ENCODE data around the gene GRB7.
A peak's percentile ranks its signal among the peaks of the same experiment; 100 is the strongest.

The GRB7 gene

DNA sequence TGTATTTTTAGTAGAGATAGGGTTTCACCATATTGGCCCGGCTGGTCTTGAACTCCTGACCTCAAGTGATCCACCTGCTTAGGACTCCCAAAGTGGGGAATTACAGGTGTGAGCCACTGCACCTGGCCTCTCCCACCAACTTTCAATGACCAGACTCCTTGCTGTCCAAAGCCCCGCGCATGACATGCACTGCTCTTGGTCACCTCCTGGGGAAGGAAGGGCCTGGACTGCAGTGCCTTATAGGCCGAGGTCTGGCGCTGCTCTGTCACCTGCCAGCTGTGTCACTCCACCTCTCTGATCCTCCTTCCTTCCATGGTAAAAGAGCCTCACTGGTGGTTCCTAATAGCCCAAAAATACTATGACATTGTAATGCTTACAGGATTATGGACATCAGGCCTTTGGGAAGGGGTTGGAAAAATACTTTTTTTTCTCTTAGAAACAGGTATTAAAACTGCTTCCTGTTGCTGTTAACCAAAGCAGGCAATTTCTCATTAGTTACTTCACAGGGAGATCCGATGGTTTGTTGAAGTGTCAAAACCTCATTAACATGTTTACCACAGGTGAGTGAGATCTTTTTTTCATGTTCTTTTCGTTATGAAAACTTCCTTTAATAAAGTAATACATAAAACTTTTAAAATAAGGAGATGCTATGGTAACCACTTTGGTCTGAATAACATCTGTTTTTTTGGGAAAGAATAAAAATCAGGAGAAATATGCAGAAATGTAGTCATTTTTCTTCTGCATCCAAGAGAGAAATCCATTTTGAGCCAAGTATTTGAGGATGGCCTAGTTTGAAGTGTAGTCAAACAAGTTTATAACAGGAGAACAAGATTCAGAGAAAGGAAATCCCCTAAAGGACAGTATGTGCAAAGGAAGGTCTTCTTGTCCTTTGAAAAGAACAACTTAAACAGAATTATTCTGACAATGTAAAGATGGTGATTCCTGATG, 35.5 kb downstream of the GRB7 start:
- no peak for DNase-seq (ENCODE audit: low read depth)

DNA sequence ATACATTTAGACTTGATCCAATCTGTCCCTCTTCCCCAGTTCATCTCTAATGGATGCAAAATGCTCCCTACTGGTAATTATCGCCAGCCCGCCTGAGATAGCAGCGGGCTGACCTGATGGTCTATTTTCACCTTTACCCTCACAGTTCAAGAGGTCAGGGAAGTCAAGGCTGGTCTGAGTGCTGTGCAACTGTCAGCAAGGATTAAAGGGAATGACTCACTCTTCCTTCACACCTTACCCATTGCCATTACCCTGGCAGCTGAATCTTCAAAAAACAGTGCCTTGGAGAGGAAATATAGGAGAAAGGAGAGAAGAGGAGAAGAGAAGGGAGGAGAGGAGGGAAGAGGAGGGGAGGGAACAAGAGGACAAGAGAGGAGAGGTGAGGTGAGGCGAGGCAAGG, 36.3 kb downstream of the GRB7 start:
- no peak for DNase-seq (ENCODE audit: low read depth)

DNA sequence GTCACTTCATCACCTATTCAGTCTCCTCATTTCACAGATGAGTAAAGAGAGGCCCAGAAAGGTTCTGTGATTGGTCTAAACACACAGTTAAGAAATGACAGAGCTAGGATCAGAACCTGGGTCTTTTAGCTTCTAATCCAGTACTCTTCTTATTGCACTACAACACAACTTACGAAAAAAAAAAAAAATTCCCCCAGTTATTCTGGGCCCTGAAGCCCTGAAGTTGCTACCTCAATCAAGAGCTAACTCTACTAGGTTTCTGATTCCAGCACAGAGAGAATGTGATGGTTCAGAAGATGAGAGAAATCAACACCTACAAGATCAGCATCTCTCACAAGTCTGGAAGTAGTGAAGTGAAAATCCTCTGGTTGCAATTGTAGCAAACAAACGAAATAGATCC, 37.3 kb downstream of the GRB7 start:
- no peak for DNase-seq (ENCODE audit: low read depth)

DNA sequence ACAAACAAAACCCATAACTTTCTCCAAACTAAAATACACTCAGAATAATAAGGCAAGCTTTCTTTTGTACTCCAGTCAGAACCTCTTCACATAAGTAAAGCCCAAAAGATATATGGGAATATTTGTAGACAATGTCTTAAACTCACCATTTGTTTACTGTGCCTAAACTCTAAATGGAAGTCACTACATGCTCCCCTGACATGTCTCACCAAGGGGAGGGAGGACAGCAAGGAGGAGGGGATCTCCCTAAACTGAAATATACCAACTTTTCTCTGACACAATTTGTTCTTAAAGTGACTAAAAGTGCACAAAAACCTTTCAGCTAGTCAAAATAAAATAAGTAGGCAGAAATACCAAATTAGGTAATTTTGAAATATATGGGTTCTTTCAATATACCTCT, 38.5 kb downstream of the GRB7 start:
- DNase-seq (ENCODE audit: low read depth), result no peak

DNA sequence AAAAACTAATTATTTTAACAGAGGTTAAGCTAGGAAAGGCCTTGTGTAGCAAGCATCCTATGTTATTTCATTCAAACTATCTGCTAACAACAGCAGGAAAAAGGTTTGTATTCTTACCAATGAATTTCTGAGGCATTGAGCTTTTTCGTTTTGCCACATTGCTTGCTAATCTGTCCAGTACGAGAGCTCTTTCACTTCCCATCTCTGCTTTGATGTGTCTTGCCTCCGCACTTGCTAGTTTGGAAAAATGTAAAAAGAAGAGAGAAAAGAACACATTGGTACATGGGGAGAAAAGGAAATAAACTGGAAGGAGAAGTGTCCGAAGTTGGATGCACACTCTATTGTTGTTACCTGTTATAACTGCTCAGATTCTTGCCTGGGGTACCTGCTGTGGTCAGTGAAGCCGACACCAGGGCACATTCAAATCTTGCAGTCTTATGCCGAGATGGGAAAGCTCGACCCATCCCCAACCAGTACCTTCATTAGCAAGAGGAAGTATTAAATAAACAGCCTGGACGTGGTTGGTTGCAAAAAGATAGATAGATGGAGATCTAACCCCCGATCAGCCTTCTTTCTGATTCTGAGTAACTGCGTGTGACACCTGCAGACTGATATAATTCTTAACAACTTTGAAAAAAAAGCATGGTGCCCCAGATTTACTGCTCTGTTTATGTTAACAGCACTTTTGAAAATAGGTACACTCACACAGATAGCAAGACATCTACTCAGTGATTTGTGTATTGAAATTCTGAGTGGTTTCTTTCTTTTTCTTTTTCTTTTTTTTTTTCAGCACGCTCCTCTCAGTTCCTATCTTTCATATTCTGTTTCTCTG, 40.0 kb downstream of the GRB7 start:
- DNase-seq (ENCODE audit: low read depth), result no peak

DNA sequence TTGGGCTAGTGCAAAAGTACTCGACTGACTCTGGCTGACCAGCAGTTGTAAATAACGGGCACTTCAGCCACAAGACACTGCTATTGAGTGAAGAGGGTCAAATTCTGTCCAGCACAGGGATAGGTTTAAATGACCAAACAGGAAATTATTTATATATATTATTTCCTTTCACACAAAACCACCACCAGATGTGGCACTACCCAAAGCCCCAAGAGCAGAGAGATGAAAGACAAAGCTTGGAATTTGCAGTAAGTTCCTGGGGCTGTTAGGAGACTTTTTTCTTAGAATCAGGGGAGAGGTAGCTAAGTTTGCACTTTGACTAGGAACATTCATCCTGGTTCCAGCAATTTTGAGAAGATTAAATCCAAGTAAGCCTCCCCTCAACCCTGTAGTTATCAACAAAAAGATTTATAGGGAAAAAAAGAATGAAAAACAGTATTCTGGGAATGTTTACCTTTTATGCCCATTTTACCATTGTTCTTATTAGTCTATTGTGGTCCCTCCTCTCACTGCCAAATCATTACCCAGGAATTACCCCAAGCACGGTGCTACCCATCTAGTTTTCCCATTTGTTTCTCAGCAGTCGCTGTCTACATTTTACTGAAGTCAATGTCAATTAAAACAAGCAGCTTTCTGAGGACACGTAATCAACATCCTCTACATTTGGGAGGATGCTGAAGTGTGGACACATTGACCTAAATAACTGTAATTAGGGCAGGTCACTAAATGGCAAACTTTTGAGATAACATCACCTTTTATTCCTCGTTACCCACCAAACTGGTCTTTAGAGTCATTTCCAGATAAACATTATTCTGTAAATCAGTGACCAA, 43.5 kb downstream of the GRB7 start:
- DNase-seq (ENCODE audit: low read depth), result no peak

DNA sequence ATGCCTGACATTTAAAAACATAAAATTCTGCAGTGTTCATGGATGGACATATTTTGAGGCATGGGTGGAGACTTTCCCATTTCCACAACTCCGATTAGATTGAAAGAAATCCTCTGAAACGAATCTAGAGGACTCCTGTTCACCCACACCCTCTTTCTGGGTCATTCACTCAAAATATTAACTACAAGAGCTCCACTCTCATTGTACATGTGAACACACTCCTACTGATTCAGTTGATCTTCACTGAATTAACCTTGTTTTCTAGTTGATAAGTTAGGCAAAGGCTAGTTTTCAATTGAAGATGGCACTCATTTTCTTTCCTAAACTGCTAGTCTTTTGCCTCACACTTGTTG, 44.1 kb downstream of the GRB7 start:
- DNase-seq (ENCODE audit: low read depth), result no peak

DNA sequence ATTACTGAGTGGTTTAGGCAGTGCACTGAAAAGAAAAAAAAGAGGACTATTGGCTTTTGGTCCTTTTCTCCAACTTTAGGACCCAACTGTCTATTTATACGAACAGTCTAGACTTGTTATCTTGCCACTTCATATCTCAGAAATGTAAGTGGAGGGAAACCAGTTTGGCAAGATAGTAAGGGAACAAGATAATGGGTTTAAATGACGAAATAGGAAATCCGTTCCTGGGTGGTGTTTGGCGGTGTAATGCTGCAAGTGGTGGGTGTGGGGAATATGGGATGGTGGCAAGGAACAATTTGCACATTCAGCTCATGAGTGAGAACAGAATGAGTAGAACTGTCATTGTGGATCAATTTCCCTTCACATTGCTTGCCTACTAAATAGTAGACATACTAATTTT, 44.7 kb downstream of the GRB7 start:
- DNase-seq (ENCODE audit: low read depth), result no peak

DNA sequence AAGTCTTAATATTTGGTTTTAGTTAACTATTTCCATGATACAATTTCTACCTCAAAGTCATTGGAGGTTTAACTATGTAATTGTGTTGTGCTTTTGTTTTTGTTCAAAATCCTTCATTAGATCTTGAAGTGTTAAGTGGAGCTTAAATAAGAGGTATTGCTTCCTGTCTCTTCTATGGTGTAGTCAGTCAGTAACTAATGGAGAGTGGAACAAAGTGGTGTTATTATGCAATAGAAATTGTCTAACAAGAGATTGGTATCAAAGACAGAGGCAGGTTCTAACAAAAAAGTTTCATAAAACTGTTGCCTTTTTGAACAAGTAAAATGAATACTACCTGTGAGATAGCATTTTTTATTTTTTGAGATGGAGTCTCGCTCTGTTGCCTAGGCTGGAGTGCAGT, 45.2 kb downstream of the GRB7 start:
- DNase-seq (ENCODE audit: low read depth), result no peak

DNA sequence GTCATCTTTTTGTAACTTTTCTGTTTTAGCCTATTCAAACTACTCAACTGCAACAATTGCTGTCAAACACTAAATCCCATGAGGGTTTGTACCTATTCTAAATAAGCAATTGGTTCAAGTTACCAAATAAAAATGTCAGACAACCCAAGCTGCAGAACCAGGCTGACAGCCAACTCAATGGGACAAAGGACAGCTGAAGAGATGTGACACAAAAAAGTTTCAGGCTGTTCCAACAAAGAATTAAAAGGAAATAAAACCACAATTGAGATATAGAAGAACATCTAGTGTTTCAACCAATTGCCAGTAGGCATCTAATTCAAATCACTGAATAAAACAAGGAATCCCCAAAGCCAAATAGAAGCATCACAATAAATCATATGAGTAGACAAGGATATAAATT, 49.3 kb downstream of the GRB7 start:
- no peak for DNase-seq (ENCODE audit: low read depth)

DNA sequence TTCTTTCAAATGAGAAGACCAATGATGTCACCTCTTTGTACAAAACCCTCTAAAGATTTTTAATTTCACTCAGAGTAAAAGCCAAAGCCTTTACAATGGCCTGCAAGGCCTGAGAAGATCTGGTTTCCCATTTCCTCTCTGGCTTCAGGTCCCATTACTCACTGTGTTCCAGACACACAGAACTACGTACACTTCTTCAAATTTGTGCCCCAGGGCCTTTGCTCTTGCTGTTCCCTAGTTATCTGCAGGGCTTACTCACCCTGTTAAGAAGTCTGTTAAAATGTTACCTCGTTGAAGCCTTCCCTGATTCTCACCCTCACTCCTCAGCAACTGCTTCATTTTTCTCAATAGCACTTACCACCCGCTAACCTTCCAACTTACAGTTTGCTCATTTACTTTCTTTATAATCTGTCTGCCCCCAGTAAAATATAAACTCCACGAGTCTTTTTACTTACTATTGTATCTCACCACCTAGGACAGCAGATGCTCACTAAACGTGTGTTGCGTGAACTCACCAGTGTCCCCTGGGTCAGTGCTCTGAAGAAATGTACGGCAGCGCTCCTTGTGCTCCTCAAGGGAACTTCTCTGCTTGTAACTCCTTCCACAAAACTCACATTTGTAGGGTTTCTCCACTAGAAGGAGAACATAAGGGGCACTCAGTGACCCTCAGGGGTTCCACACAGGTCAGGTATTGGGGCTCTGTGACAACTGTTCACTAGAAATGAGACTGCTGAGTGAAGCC, 50.2 kb downstream of the GRB7 start:
- no peak for DNase-seq (ENCODE audit: low read depth)

DNA sequence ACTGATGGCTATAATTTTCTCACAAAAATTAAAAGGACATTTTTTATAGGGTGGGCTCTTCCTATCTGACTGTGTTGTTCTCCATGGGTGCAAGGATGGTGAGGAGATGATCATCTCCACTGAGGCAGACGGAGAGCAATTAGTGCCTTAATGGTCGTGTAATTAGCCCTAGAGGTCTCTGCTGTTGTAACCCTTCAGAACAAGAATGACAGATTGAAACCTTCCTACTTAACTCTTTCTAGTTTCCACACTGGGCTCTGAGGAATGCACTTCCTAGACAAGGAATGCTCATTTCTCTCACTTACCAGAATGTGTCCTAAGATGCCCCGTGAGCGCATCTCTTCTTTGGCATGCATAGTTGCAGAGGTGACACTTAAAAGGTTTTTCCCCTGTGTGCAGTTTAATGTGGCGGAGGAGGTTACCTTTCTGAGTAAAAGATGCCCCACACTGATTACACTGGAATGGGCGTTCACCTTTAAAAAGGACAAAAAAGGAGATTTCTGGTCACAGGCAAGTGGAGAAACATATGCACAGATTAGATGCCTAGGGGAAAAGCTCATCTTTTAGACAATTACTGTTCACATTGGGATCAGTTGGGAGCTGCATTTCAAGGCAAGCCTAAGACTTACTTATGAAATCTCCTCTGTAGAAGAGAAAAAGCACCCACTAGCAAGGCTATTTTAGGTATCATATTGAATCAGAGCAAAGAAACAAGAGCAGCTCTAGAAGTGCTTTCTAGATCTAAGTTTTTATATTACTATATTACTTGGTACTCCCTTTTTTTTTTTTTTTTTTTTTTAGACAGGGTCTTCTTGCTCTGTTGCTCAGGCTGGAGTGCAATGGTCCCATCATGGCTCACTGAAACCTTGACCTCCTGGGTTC, 53.6 kb downstream of the GRB7 start:
- DNase-seq (ENCODE audit: low read depth), result peak; percentile 6

DNA sequence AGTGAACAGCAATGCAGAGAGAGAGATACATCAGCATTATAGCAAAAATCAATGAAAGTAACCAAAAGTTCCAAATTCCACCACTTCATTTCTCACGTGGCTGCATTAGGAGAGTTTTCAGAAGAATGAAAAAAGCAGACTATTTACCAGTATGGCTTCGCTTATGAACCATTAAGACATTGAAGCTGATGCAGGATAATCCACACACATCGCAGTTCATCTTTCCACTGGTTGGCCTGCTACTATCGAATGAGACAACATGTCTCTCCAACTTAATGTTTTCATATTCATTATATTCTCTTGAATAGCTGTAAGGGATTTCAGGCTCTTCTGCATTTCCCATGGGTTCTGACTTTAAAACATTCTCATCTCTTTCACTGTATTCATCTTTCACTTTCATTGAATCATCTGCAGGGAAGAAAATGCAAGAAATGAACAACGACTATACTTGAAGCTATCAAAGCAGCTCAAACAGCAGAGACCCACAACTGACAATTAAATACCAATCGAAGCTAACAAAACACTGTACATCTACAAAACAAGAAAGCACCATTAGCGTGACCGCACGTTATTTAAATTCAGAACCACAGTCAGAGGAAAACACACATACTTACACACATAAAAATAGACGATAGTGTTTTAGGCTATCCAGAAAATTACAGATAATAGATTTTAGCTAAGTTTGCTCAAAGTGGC, 54.9 kb downstream of the GRB7 start:
- no peak for DNase-seq (ENCODE audit: low read depth)

DNA sequence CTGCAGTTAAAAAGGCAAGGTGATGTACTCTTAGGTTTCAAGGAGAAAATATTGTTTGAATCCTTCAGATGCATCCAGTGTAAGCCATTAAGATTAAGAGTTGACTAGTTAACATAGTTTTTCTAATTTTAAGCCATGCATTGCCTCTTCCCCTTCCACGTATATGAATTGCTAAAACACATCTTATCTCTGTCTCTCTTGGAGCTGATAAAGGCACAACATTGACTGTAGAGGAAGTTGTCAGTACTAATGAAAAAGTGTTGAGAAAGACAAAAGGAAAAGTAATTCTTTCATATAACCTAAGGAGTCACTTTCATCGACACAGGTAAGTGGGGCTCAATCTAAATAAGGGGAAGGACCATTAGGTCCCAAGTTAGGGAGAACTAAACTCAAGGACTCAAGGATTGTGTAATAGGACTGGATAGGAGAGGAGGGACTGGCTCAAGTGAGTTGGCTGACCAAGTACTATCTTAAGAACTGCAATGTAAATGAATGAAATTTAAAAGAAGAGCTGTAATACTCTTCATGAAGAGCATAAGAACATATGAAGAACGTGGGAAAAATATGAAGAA, 55.6 kb downstream of the GRB7 start:
- no peak for DNase-seq (ENCODE audit: low read depth)

DNA sequence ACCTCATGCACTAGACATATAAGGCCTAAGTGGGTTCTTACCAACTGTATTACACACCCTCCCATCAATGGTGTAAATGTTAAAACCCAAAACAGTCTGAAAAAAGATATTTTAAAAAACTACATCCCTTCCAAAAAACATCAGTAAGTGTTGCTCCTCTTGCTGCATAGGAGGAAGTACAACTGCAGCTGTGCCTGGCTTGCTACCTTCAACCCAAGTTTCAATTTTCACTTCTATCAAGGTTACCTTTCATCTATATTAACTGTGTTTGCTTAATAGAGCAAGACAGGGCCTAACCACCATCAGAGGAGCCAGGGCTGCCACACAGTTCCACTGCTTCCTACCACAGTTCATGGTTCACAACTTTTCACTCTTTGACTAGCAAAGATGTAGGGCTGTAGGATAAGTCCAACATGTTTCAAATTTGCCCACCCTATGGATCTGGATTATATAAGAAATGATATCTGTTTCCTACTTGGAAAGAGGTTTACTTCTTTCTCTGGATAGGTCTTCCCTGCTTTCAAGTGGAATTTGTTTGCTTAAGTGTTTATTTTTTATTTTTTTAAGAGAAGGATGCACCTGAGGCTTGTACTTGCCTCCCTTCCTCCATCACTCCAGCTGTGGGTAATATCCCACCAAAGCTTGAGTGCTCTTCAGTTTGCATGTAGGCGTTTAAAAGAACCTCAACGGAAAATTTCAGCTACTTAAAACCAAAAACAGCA, 56.7 kb downstream of the GRB7 start:
- no peak for DNase-seq (ENCODE audit: low read depth)

All from EH (cell line).